Esophagus squamous epithelium (tissue), 5 donors: ENCODE data around the gene ACSS2. TPM values are rescaled to one million over a fixed set of nuclear protein-coding genes. Genes with fewer than 3 reads are reported as not detected.

ENCODE experiments used
- DNase-seq: peaks from one replicate; lab custom pipeline; 2025; lab: John Stamatoyannopoulos, UW
- H3K27ac ChIP-seq, 4 donors: fragments of 200-600 bp; sonication (generic); one replicate each; pipeline ENCODE4 v1.5.1; 2016 to 2019; ENCODE audit warnings: mild to moderate bottlenecking in 1 of 4
- H3K27me3 ChIP-seq, 4 donors: fragments of 200-600 bp; sonication (generic); 1 replicate in 3 of 4; 2 replicates in 1 of 4; pipeline versions ENCODE4 v1.5.1 to v1.6.0; 2017 to 2021; ENCODE audit warnings: antibody characterized with exemption in 1 of 4
- H3K36me3 ChIP-seq, 3 donors: fragments of 200-600 bp; sonication (generic); one replicate each; pipeline ENCODE4 v1.5.1; 2016 to 2019
- H3K4me1 ChIP-seq, 3 donors: fragments of 200-600 bp; sonication (generic); one replicate each; pipeline ENCODE4 v1.5.1; 2017 to 2019
- H3K4me3 ChIP-seq, 4 donors: fragments of 200-600 bp; sonication (generic); 1 replicate in 3 of 4; 2 replicates in 1 of 4; pipeline ENCODE4 v1.5.1; 2016 to 2019; ENCODE audit warnings: mild to moderate bottlenecking in 2 of 4, moderate library complexity in 1 of 4
- H3K9me3 ChIP-seq, 3 donors: fragments of 200-600 bp; sonication (generic); one replicate each; pipeline ENCODE4 v1.5.1; 2016 to 2019
- CTCF ChIP-seq, 6 experiments: fragments of 450-650 bp in 4 of 6; fragments of 200-600 bp in 2 of 6; sonication (generic) in 2 of 6; IDR thresholded peaks; one replicate each; pipeline ENCODE4 v1.5.1; 2016 to 2019; ENCODE audit warnings: antibody characterized with exemption in 6 of 6, mild to moderate bottlenecking in 4 of 6, moderate library complexity in 4 of 6
- POLR2A ChIP-seq, 4 donors: fragments of 450-650 bp; IDR thresholded peaks; one replicate each; pipeline ENCODE4 v1.6.1; 2017; ENCODE audit warnings: antibody characterized with exemption in 4 of 4, mild to moderate bottlenecking in 4 of 4, moderate library complexity in 3 of 4
- WGBS, 2 donors: methylation state at CpG; one replicate each; pipeline ENCODE4 v1.1.5; 2018; 5-methylcytosine and 5-hydroxymethylcytosine counted together
- intact Hi-C: fragments of 100-400 bp; cut with DNase I; formaldehyde crosslinking; loops from one replicate; pipeline ENCODE4 v1.15.0; 2022
- total RNA-seq, 4 donors: library from RNA; depleted of rRNA; stranded (reverse); fragments of >200 nt; gene quantifications; one replicate each; pipeline ENCODE4 v1.1.0, GENCODE V29; 2016
- donor health status: DM: yes; HTN: yes; CAD: no.

The ACSS2 gene
- total RNA-seq, 4 donors from 2014 or later = 29.5 to 69.1 (median 43.6) TPM

GRCh38 chr20:34952671-34953070, 76.3 kb downstream of the ACSS2 start:
- intact Hi-C loops = no loop called here
- peaks cover 5 to 53% (median 21%) of the 10 kb centered on the region in 3 donors for H3K4me1 ChIP-seq

GRCh38 chr20:34953960-34954359, 77.5 kb downstream of the ACSS2 start:
- Histone ChIP-seq H3K4me3 (no peak overlapping the region), H3K36me3 (peaks cover 0 to 28% (median 0%) of the 10 kb centered on the region in 3 donors), H3K4me1 (peaks cover 5 to 53% (median 21%) of the 10 kb centered on the region in 3 donors), H3K27me3 (no peaks in the 10 kb centered on the region), H3K9me3 (no peaks in the 10 kb centered on the region), H3K27ac (peak overlapping the region in 1 of 4 donors; percentile 1)
- no peak for DNase-seq
- intact Hi-C loops = no loop called here
- WGBS, 2 donors = 91 to 98% methylated on average over 4 to 6 of the region's 7 CpGs
- TF ChIP-seq POLR2A (IDR thresholded peaks at IDR 0.05) = no peak
- no peak for TF ChIP-seq CTCF (IDR thresholded peaks at IDR 0.05)

More at GRCh38 chr20:34952671-34953070, 76.3 kb downstream of the ACSS2 start:
- Histone ChIP-seq H3K9me3 (no peaks in the 10 kb centered on the region), H3K4me3 (no peak overlapping the region), H3K27me3 (no peaks in the 10 kb centered on the region), H3K27ac (peak overlapping the region in 1 of 4 donors; percentile 35), H3K36me3 (peaks cover 0 to 38% (median 0%) of the 10 kb centered on the region in 3 donors)
- DNase-seq = no peak
- 50 to 71% methylated on average over 4 to 5 of the region's 5 CpGs for WGBS, 2 donors
- TF ChIP-seq CTCF (IDR thresholded peaks at IDR 0.05) (no peak), POLR2A (IDR thresholded peaks at IDR 0.05) (no peak)

GRCh38 chr20:34954904-34955230, 78.5 kb downstream of the ACSS2 start:
- Histone ChIP-seq H3K27me3 (no peaks in the 10 kb centered on the region), H3K27ac (peak overlapping the region; percentile 85 to 98 (median 92)), H3K4me1 (peaks cover 5 to 53% (median 21%) of the 10 kb centered on the region in 3 donors), H3K4me3 (peak overlapping the region; percentile 52 to 88 (median 66)), H3K36me3 (peaks cover 0 to 18% (median 0%) of the 10 kb centered on the region in 3 donors), H3K9me3 (no peaks in the 10 kb centered on the region)
- intact Hi-C loops = loop anchor here (5.0 kb wide), 1 partner anchor 83 kb away; the partner anchor contains the start of gene GGT7
- WGBS, 2 donors = 6 to 9% methylated on average over 12 to 13 of the region's 13 CpGs
- no peak for DNase-seq
- TF ChIP-seq POLR2A (IDR thresholded peaks at IDR 0.05) (no peak), CTCF (IDR thresholded peaks at IDR 0.05) (no peak)

- WGBS, 2 donors = 0 to 1% methylated on average over 14 to 15 of the region's 62 CpGs
- H3K27ac ChIP-seq = peak within 1 kb of the TSS; percentile 85 to 98 (median 92)
- peak within 1 kb of the TSS; percentile 52 to 88 (median 66) for H3K4me3 ChIP-seq
- peaks cover 0 to 13% (median 0%) of the 10 kb centered on the region in 3 donors for H3K36me3 ChIP-seq
- H3K27me3 ChIP-seq = no peaks in the 10 kb centered on the region
- TF ChIP-seq CTCF (IDR thresholded peaks at IDR 0.05) = peak in 5 of 6 experiments; percentile 40 to 72 (median 61)
- peak in 3 of 4 donors; percentile 64 to 89 (median 89) for TF ChIP-seq POLR2A (IDR thresholded peaks at IDR 0.05)
- no peaks in the 10 kb centered on the region for H3K9me3 ChIP-seq
- H3K4me1 ChIP-seq = peaks cover 5 to 53% (median 21%) of the 10 kb centered on the region in 3 donors
- intact Hi-C loops = loop anchor here (5.0 kb wide), 1 partner anchor 83 kb away; the partner anchor contains the start of gene GGT7
- DNase-seq = peak; percentile 67
Measured at GRCh38 chr20:34955231-34956040, 79.0 kb downstream of the ACSS2 start, which contains the start of the genes GSS and MYH7B. Gene GSS (minus strand): TSS chr20:34955806. CDS start chr20:34951852, 3,954 bp downstream. Gene MYH7B (plus strand): TSS chr20:34955868. CDS start chr20:34978006, 22,138 bp downstream.
